ENCODE data around the gene OR8J3. TPM values are rescaled to one million over a fixed set of nuclear protein-coding genes. Genes with fewer than 3 reads are reported as not detected.
"Not testable (repeated sequence)": the region's sequence is repeated elsewhere in the genome, so short reads cannot be mapped to it uniquely, and the experiment has no call there.

OR8J3 gene
- total RNA-seq, 1 donor from 2014 or later, result not detected

DNA sequence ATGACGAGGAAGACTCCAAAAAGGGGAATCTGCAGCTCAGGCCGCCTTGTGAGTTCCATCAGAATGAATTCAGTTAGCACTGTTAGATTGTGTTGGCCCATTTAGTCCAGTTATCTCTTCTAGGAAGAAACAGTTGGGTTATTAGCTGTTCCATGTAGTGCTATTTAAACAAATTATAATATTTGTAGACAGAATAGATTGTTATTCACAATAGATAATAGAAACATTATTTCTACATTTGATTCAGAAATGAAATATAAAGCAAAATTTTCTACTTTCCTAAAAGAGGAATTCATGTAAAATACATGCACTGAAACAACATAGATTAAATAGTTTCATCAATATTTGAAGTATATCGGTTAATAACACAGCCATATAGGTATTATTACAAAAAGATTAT lies 20.2 kb upstream of the OR8J3 start, which contains the start of gene OR8K5:
TSS of gene OR8K5 (minus strand) at position 101 of the 400 bp plus-strand sequence. CDS start at position 101, 0 bp downstream.
- no peaks in the 10 kb centered on the region for H4K20me1 ChIP-seq (ENCODE audit: low read depth)
- H3K36me3 ChIP-seq, result no peaks in the 10 kb centered on the region
- H3K9me3 Mint-ChIP-seq, result no peaks in the 10 kb centered on the region
- no peak within 1 kb of the TSS for H3K4me3 ChIP-seq
- H3K4me1 ChIP-seq, result no peaks in the 10 kb centered on the region
- no peaks in the 10 kb centered on the region for H3K9me3 ChIP-seq (ENCODE audit: low read depth)
- no peak within 1 kb of the TSS for H3K4me3 Mint-ChIP-seq
- H3K27me3 ChIP-seq, result no peaks in the 10 kb centered on the region
- no peak within 1 kb of the TSS for H3K4me2 ChIP-seq
- H3K79me2 ChIP-seq (ENCODE audit: low read depth), result no peaks in the 10 kb centered on the region
- H2AFZ ChIP-seq (replicated peaks), result no peak within 1 kb of the TSS
- no peak within 1 kb of the TSS for H3K9ac ChIP-seq
- no peaks in the 10 kb centered on the region for H3K36me3 Mint-ChIP-seq
- no peaks in the 10 kb centered on the region for H3K27me3 Mint-ChIP-seq (ENCODE audit: insufficient read depth, low read depth)
- no peak within 1 kb of the TSS for H3K27ac ChIP-seq
- no peak for DNase-seq (ENCODE audit: low spot score)
- H3K4me1 Mint-ChIP-seq, result no peaks in the 10 kb centered on the region
- TF ChIP-seq EZH2phosphoT487 (IDR thresholded peaks at IDR 0.05) (no peak), EZH2 (IDR thresholded peaks at IDR 0.05) (no peak)
- TF ChIP-seq, protein P1, sequence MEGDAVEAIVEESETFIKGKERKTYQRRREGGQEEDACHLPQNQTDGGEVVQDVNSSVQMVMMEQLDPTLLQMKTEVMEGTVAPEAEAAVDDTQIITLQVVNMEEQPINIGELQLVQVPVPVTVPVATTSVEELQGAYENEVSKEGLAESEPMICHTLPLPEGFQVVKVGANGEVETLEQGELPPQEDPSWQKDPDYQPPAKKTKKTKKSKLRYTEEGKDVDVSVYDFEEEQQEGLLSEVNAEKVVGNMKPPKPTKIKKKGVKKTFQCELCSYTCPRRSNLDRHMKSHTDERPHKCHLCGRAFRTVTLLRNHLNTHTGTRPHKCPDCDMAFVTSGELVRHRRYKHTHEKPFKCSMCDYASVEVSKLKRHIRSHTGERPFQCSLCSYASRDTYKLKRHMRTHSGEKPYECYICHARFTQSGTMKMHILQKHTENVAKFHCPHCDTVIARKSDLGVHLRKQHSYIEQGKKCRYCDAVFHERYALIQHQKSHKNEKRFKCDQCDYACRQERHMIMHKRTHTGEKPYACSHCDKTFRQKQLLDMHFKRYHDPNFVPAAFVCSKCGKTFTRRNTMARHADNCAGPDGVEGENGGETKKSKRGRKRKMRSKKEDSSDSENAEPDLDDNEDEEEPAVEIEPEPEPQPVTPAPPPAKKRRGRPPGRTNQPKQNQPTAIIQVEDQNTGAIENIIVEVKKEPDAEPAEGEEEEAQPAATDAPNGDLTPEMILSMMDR (IDR thresholded peaks at IDR 0.05), result no peak
- no peaks in the 10 kb centered on the region for H3F3A ChIP-seq (ENCODE audit: low read depth)
- no peak within 1 kb of the TSS for H3K27ac Mint-ChIP-seq

DNA sequence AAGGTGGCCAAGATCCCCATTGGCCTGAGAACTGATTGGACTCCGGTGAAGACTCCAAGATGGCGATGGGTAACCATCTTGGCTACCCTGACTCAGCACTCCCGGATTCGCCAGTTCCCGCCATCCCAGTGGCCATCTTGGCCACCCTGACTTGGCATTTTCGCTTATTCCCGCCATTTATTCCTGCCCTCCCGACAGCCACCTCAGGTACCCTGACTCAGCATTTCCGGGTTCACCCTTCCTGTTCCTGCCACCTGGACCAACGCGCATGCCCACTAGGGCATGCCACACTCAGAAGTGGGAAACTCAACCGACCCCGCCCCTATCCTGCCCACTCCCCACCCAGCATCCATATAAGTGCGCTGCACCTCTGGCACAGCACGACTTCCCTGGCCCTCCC lies 12.3 kb upstream of the OR8J3 start:
- peaks cover 20% of the 10 kb centered on the region for H3K9me3 Mint-ChIP-seq

DNA sequence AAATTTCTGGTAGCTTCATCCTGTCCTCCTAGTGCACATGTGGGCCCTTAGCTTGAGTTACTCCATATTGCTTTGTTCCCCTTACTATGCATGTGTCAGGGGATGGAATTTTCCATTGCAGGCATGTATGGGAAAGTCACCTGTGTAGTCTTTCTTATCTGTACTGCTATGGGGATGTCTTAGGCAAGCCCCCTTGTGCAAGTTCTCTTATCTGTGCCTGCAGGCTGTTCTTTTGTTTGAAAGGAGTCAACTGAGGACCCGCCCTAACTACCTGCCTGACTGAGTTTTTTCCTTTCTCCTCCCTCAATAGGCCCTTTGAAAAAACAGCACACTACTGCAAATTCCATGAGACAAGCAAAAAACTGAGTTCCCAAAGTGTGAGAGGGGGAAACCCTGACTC lies 11.4 kb upstream of the OR8J3 start:
- no peaks in the 10 kb centered on the region for H4K20me1 ChIP-seq (ENCODE audit: low read depth)
- TF ChIP-seq EZH2 (IDR thresholded peaks at IDR 0.05) (no peak), EZH2phosphoT487 (IDR thresholded peaks at IDR 0.05) (no peak)
- TF ChIP-seq, protein P1 (IDR thresholded peaks at IDR 0.05), result no peak

More for the DNA sequence above, 12.3 kb upstream of the OR8J3 start:
- Histone ChIP-seq H3K4me1 (no peaks in the 10 kb centered on the region), H3K4me3 (no peak overlapping the region), H3K79me2 (ENCODE audit: low read depth) (no peaks in the 10 kb centered on the region), H2AFZ (replicated peaks) (no peak overlapping the region), H3K4me2 (no peak overlapping the region), H3K27ac (no peak overlapping the region), H3K9ac (no peak overlapping the region), H3K9me3 (ENCODE audit: low read depth) (no peaks in the 10 kb centered on the region), H3F3A (ENCODE audit: low read depth) (no peaks in the 10 kb centered on the region), H4K20me1 (ENCODE audit: low read depth) (no peaks in the 10 kb centered on the region), H3K36me3 (no peaks in the 10 kb centered on the region), H3K27me3 (no peaks in the 10 kb centered on the region)
- no peak for DNase-seq (ENCODE audit: low spot score)
- TF ChIP-seq EZH2 (IDR thresholded peaks at IDR 0.05) (no peak), EZH2phosphoT487 (IDR thresholded peaks at IDR 0.05) (no peak)
- TF ChIP-seq, protein P1 (IDR thresholded peaks at IDR 0.05), result no peak
- H3K4me3 Mint-ChIP-seq, result no peak overlapping the region
- no peaks in the 10 kb centered on the region for H3K4me1 Mint-ChIP-seq
- H3K27me3 Mint-ChIP-seq (ENCODE audit: insufficient read depth, low read depth), result peaks cover 2% of the 10 kb centered on the region
- no peaks in the 10 kb centered on the region for H3K36me3 Mint-ChIP-seq
- H3K27ac Mint-ChIP-seq, result no peak overlapping the region

DNA sequence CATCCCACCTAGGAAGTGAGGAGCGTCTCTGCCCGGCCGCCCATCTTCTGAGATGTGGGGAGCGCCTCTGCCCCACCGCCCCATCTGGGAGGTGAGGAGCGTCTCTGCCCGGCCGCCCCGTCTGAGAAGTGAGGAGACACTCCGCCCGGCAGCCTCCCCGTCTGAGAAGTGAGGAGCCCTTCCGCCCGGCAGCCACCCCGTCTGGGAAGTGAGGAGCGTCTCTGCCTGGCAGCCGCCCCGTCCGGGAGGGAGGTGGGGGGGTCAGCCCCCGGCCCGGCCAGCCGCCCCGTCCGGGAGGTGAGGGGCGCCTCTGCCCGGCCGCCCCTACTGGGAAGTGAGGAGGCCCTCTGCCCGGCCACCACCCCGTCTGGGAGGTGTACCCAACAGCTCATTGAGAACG lies 3.7 kb upstream of the OR8J3 start:
- H3K27ac Mint-ChIP-seq; H3K4me3 Mint-ChIP-seq; H3K36me3 ChIP-seq; H3K4me1 Mint-ChIP-seq; H3K4me3 ChIP-seq; H3K9ac ChIP-seq; H3K9me3 Mint-ChIP-seq; H3K36me3 Mint-ChIP-seq; H3K27me3 ChIP-seq; H3K27ac ChIP-seq; DNase-seq (ENCODE audit: low spot score); H3K27me3 Mint-ChIP-seq (ENCODE audit: insufficient read depth, low read depth); H2AFZ ChIP-seq (replicated peaks); H3K4me1 ChIP-seq; H3K9me3 ChIP-seq (ENCODE audit: low read depth); H3K4me2 ChIP-seq; H3K79me2 ChIP-seq (ENCODE audit: low read depth); H3F3A ChIP-seq (ENCODE audit: low read depth); H4K20me1 ChIP-seq (ENCODE audit: low read depth): not testable (repeated sequence)

More for the DNA sequence above, 11.4 kb upstream of the OR8J3 start:
- Mint-ChIP-seq H3K27me3 (ENCODE audit: insufficient read depth, low read depth) (peaks cover 2% of the 10 kb centered on the region), H3K4me3 (no peak overlapping the region), H3K27ac (no peak overlapping the region), H3K36me3 (no peaks in the 10 kb centered on the region), H3K9me3 (peaks cover 20% of the 10 kb centered on the region), H3K4me1 (no peaks in the 10 kb centered on the region)
- no peaks in the 10 kb centered on the region for H3K9me3 ChIP-seq (ENCODE audit: low read depth)
- no peaks in the 10 kb centered on the region for H3K79me2 ChIP-seq (ENCODE audit: low read depth)
- H3K27me3 ChIP-seq, result no peaks in the 10 kb centered on the region
- no peak overlapping the region for H3K4me3 ChIP-seq
- no peaks in the 10 kb centered on the region for H3K4me1 ChIP-seq
- H3K36me3 ChIP-seq, result no peaks in the 10 kb centered on the region
- H3K9ac ChIP-seq, result no peak overlapping the region
- no peak overlapping the region for H3K4me2 ChIP-seq
- H2AFZ ChIP-seq (replicated peaks), result no peak overlapping the region
- H3F3A ChIP-seq (ENCODE audit: low read depth), result no peaks in the 10 kb centered on the region
- H3K27ac ChIP-seq, result no peak overlapping the region
- DNase-seq (ENCODE audit: low spot score), result no peak
